Cerebellar nuclear complex (tissue), 1 donor: ENCODE measurements around the gene CDH4.

Experiments
- DNase-seq, 2 experiments: peaks; one replicate each; lab custom pipeline; 2025; lab: John Stamatoyannopoulos, UW

Gene CDH4

DNA sequence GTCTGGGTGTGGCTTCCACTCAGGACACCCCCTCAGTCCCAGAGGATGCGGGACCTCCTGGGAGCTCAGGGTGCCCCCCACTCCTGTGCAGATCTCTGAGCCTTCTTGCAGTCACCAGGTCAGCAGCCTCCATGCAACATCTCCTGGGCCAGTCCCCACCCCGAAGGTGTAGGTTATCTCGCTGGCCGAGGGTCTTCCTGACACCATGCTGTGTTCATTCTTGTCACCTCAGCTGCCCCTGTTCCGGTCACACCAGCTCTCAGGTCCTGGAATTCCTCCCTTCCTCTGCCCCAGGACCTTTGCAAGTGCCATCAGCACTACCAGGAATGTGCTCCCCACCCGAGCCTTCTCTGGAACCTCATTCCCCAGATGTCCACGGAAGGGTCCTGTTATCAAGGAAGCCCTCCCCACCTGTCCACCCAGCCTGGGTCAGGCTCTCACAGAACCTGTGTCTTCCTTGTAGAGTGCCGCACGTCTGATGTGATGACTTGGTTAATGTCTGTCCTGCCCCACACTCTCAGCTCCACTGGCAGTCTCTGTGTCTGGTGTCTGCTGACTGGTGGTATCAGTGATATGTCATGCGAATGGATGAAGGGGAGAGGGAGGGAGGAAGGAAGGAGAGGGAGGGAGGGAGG is 484.1 kb downstream of the CDH4 start:
- no peak for DNase-seq

DNA sequence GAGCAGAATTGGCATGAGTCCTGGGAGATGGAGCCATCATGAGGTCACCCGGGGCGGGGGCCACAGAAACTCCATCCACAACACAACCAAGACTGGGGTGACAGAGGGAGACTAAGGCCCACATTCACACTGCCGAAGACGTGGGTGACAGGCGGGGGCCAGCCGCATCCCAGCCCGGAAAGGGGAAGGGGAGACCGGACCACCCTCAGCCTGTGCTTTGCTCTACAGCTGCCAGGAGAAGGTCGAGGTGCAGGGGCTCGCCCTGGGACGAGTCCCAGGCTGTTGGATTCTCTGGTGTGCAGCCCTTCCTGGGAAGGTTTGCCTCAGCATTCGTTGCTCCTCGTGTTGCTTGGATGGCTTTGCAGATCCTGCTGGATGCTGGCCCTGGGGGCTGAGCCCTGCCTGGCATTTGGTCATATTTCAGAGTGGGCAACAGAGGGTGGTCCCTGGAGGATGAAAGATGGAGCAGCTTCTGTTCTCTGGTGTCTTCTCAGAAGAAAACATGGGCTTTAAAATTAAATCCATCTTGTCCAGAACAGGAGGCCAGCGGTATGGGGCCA is 484.8 kb downstream of the CDH4 start:
- no peak for DNase-seq

DNA sequence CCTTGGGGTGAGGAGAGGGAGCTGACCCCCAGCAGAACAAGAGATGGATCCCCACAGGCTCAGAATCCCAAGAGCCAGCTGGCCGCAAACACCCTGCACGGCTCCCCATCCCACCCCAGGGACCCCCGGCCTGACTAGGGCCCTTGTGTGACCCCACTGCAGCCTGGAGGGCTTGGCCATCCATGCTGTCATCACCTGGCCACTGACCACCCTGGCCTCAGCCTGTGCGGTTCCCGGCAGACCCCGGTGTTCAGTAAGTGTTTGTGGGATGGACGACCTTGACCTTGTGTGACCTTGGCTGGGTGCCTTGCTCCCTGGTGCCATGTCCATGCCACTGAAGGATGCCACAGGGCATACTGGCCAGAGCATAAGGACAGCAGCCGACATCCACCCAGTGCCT is 485.3 kb downstream of the CDH4 start:
- no peak for DNase-seq

DNA sequence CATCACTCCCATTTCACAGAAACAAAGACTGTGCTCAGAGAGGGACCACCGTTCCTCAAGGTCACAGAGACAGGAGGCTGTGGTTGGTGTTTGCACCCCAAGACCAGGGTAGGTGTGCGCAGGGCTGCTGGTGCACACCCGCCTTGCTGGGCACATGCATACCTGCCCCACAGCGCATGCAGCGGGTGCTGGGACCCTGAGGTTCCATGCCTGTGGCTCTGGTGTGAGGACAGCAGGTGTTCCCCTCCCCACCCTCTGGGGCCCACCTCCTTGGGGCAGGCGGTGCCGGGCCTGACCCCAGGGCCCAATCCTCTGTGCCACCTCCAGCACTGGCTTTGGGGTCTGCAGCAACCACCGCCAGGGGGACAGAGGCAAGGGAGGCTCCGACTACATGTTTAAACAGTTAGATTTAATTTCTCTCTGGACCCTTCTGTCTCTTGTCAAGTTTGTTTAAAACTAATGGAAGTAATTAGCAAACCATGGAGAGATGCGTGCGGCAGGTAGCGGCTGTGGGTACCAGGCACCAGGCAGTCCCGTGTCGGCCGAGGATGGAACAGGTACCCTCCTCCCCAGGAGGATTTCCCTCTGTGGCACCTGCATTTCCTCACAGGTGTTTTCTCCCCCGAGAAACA is 485.9 kb downstream of the CDH4 start:
- no peak for DNase-seq

GRCh38 chr20:61738601-61739069 is 486.6 kb downstream of the CDH4 start:
- no peak for DNase-seq

DNA sequence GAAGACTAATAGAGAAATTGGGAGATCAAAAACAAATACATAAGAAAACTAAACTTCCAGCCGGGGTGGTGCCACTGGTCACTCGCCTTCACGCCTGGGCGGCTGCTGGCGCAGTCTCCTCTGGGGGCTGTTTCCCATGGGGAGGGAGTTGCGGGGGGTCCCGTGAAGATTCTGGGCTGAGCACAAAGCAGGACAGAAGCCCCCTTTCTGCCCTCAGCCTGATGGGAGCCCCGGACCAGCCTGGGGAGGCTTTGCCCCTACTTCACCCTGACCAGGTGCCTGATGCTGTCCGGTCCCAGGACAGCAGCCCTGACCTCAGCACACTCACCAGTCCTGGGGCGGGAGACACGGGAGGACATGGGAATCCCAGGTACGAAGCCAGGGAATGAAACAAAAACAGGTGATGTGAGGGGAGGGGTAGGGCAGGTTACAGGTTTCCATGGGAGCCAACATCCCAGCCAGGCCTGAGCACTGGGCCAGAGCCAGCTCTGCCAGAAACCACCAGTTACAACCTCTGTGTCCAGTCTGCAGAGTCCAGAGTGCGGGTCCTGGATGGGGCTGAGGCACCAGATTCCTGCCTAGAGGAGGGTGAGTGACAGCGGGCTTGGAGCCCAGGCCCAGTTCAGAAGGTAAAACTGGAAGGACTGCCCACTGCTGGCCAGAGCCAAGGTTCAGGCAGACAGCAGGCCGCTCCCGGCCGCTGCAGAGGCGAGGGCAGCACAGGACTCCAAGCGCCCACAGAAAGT is 487.2 kb downstream of the CDH4 start:
- DNase-seq: no peak

- no peak for DNase-seq
Observed at GRCh38 chr20:61739832-61740118, 487.7 kb downstream of the CDH4 start.

DNA sequence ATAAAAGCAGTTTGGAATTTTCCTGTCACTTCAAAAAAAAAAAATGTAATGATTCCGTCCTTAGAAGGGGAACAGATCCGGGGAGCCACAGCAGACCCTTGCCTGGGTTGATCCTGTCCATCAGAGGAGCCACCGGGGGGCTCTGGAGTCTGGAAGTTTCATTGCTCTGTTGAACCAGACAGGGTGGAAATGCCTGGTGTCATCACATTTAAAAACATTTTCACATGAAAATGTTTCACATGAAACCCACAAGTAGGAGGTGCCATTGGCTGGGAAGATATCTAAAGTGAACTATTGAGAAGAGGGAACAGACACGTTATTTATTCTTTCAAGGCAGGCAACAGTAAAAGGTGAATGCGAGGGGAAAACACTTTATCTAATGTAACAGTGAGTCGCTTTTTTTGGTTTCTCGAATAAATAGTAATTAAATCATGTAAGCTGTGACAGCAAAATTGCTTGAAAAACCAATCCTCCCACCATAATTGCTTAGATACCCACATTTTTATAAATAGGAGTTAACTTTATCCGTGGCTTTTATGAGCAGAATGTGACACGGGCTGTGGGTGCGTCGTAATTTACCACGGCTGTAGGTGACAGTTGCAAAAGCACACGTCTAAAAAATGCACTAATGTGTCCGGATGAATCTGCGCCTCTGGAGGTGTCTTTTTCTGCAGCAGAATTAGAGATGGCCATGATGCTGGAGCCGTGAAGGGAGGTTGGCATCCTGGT is 490.2 kb downstream of the CDH4 start:
- DNase-seq: no peak

DNA sequence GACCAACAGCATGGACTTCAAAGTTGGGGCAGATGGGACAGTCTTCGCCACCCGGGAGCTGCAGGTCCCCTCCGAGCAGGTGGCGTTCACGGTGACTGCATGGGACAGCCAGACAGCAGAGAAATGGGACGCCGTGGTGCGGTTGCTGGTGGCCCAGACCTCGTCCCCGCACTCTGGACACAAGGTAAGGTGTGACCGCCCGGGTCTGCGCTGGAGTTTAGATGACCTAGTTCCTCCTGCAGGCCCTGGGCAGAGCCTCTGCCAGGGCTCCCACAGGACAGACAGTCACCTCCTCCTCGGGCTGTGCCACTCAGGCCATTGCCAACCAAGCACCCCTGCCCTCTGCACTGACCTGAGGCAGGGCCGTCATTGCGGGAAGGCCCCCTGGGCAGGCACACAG is 491.5 kb downstream of the CDH4 start:
- no peak for DNase-seq

- DNase-seq: no peak
Observed at GRCh38 chr20:61744691-61745396, 492.8 kb downstream of the CDH4 start.

- DNase-seq: no peak
Observed at GRCh38 chr20:61745397-61746146, 493.5 kb downstream of the CDH4 start.

DNA sequence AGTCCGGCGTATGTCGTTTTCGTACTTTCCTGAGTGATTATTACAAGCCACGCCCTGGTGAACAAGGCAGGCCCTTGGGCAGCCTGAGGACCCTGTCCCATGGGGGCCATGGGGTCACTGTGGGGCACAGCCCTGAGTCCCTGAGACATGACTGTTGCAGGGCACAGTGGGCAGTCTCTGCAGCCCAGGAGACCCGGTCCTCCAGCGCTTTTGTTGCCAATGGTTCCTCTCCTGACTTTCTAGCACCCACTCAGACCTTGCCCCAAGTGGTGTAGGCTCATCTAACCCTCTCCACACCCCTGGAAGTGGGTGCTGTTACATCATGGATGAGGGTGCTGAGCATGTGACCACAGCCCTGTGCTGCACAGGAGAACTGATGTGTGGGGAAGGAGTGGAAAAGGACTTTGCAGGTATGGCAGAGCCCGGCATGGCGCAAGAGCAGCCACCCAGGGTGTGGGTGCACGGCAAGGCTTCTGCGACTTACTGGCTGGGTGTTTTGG is 494.1 kb downstream of the CDH4 start:
- DNase-seq: no peak

GRCh38 chr20:61746781-61747180 is 494.7 kb downstream of the CDH4 start:
- no peak for DNase-seq

- no peak for DNase-seq
Observed at GRCh38 chr20:61748376-61748775, 496.3 kb downstream of the CDH4 start.

- DNase-seq: no peak
Observed at GRCh38 chr20:61749406-61750075, 497.5 kb downstream of the CDH4 start.

- no peak for DNase-seq
Observed at GRCh38 chr20:61750093-61750492, 498.0 kb downstream of the CDH4 start.

- no peak for DNase-seq
Observed at GRCh38 chr20:61752576-61752975, 500.5 kb downstream of the CDH4 start.

- DNase-seq: no peak
Observed at GRCh38 chr20:61753316-61753942, 501.4 kb downstream of the CDH4 start.

DNA sequence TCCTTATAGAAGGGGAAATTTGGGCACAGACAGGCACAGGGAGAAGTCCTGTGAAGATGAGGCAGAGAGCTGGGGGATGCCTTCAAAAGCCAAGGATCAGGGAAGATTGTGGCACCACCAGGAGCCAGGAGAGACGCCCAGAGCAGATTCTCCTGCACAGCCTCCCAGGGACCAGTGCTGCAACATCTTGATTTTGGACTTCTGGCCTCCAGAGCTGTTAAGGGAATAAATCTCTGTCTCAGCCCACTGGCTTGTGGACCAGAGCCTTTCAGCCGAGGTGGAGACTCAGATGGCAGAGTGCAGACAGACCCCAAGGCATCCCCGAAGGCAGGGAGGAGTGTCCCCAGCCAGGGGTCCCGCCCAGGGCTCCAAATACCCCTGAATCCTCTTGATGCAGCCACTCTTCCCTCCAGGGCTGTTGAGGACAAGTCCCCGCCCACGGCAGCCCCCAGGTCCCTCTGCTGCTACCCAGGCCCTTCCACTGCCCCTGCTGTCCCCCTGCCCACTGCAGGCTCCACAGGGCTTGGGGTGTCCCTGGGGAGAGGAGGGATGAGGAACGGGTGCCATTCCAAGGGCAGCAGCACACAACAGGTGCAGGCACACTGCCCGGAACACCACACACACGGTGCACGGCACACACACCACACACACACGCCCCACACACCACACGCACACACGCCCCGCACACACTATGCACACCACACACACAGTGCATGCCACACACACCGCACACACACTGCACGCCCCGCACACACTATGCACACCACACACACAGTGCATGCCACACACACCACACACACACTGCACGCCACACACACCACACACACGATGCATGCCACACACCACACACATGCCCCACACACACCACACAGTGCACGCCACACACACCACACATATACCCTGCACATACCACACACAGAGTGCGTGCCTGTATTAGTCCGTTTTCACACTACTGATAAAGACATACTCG is 502.2 kb downstream of the CDH4 start:
- DNase-seq: no peak
